Right lobe of liver (tissue), 6 donors: Measurements from ENCODE around the gene TPD52L2. TPM values are rescaled to one million over a fixed set of nuclear protein-coding genes. Genes with fewer than 3 reads are reported as not detected.
A peak's percentile ranks its signal among the peaks of the same experiment; 100 is the strongest.
"Not testable (repeated sequence)": the region's sequence is repeated elsewhere in the genome, so short reads cannot be mapped to it uniquely, and the experiment has no call there.

ENCODE experiments used
- ATAC-seq, 4 donors: fragments of 200-7000 bp; cut with Tn5 transposase; one replicate each; pipeline ENCODE4 v1.9.1; 2020; ENCODE audit warnings: mild to moderate bottlenecking in 4 of 4, moderate library complexity in 4 of 4
- DNase-seq, 3 donors: peaks; one replicate each; pipeline ENCODE4 v3.0.0-alpha.2; 2020
- H3K27ac ChIP-seq, 3 donors: fragments of 200-600 bp; one replicate each; pipeline ENCODE4 v1.8.0; 2022
- H3K27me3 ChIP-seq, 2 donors: fragments of 200-600 bp; one replicate each; pipeline ENCODE4 v1.8.0; 2022
- H3K36me3 ChIP-seq, 4 donors: fragments of 200-600 bp; sonication (generic) in 1 of 4; one replicate each; pipeline versions ENCODE4 v1.5.1 to v1.8.0; 2017 to 2022; ENCODE audit warnings: control low read depth in 1 of 4
- H3K4me1 ChIP-seq, 4 donors: fragments of 200-600 bp; sonication (generic) in 1 of 4; one replicate each; pipeline versions ENCODE4 v1.5.1 to v1.8.0; 2017 to 2022; ENCODE audit warnings: control low read depth in 1 of 4
- H3K4me3 ChIP-seq, 3 donors: fragments of 200-600 bp; one replicate each; pipeline ENCODE4 v1.8.0; 2022
- H3K9me3 ChIP-seq, 4 donors: fragments of 200-600 bp; sonication (generic) in 1 of 4; one replicate each; pipeline versions ENCODE4 v1.5.1 to v1.8.0; 2017 to 2022; ENCODE audit warnings: control low read depth in 1 of 4
- CTCF ChIP-seq, 4 donors: fragments of 200-600 bp in 3 of 4; fragments of 450-650 bp in 1 of 4; IDR thresholded peaks; one replicate each; pipeline versions ENCODE4 v1.5.1 to v1.8.0; 2016 to 2022; ENCODE audit warnings: antibody characterized with exemption in 4 of 4, mild to moderate bottlenecking in 2 of 4
- POLR2A ChIP-seq: fragments of 450-650 bp; IDR thresholded peaks from one replicate; pipeline ENCODE4 v1.6.1; 2017; ENCODE audit warnings: antibody characterized with exemption, mild to moderate bottlenecking
- WGBS: methylation state at CpG from one replicate; pipeline ENCODE4 v1.1.6; 2018; ENCODE audit warnings: low coverage, low lambda C conversion rate; ENCODE audit not compliant: insufficient coverage; ENCODE audit errors: missing lambda C conversion rate; 5-methylcytosine and 5-hydroxymethylcytosine counted together
- intact Hi-C, 2 donors: fragments of 100-400 bp; cut with DNase I; formaldehyde crosslinking; loops; one replicate each; pipeline versions ENCODE4 v1.11.2 to v1.14.1; 2022
- total RNA-seq, 6 experiments: library from RNA; depleted of rRNA in 2 of 6; stranded (reverse); fragments of >200 nt in 2 of 6; fragmentation: NEBNext Ultra II Directional in 3 of 6; extraction: Animal tissue kit (Norgen Biotek cat#: 25700) in 3 of 6; gene quantifications; one replicate each; pipeline versions ENCODE4 v1.1.0 to v1.2.4, GENCODE V29; 2016 to 2023
- donor health status: DM: no; HTN: yes; CAD: no.
- donor health status: DM: no; HTN: no; CAD: no.
- donor health status: DM: no; HTN: no; CAD: no.
- donor health status: DM: no; HTN: yes; CAD: no.
- donor health status: DM: no; HTN: yes; CAD: no.

Gene TPD52L2
- total RNA-seq, 6 experiments from 2014 or later = 20.1 to 46.8 (median 30.5) TPM

DNA sequence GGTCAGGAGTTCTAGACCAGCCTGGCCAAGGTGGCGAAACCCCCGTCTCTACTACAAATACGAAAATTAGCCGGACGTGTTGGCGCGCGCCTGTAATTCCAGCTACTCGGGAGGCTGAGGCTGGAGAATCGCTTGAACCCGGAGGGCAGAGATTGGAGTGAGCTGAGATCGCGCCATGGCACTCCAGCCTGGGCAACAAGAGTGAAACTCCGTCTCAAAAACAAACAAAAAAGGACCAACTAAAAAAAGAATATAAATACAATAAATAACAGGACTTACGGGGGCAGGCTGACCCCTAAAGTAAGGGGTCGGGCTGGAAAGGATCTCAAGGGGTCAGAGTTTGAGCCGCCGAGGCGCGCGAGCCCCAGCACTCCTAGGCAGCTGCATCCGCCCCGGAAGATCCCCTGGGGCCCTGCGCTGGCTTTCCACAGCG is 509 bp upstream of the TPD52L2 start:
- ATAC-seq (no peak), DNase-seq (no peak)
- WGBS = 0% methylated on average over 16 of the region's 25 CpGs
- Histone ChIP-seq H3K4me3 (peak overlapping the region; percentile 85 to 99 (median 97)), H3K27me3 (no peaks in the 10 kb centered on the region), H3K36me3 (peaks cover 0 to 19% (median 4%) of the 10 kb centered on the region in 4 donors), H3K4me1 (peaks cover 0 to 22% (median 5%) of the 10 kb centered on the region in 4 donors), H3K27ac (peak overlapping the region; percentile 84 to 89 (median 89)), H3K9me3 (no peaks in the 10 kb centered on the region)
- intact Hi-C loops = no loop called here
- TF ChIP-seq CTCF (IDR thresholded peaks at IDR 0.05) (no peak), POLR2A (no peak)

DNA sequence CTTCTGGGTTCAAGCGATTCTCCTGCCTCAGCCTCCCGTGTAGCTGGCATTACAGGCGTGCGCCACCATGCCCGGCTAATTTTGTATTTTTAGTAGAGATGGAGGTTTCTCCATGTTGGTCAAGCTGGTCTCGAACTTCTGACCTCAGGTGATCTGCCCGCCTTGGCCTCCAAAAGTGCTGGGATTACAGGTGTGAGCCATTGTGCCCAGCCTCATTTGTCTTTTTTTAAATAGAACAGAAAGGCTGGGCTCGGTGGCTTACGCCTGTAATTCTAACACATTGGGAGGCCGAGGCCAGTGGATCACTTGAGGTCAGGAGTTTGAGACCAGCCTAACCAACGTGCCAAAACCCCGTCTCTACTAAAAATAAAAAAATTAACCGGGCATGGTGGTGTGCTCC is 2.0 kb downstream of the TPD52L2 start:
- intact Hi-C loops, ATAC-seq, DNase-seq, H3K27ac ChIP-seq, H3K27me3 ChIP-seq, H3K9me3 ChIP-seq, H3K4me3 ChIP-seq: not testable (repeated sequence)
- WGBS = 96% methylated on average over 13 of the region's 13 CpGs
- Histone ChIP-seq H3K4me1 (peaks cover 0 to 22% (median 5%) of the 10 kb centered on the region in 4 donors), H3K36me3 (peaks cover 6 to 39% (median 13%) of the 10 kb centered on the region in 4 donors)

- H3K36me3 ChIP-seq = peaks cover 6 to 44% (median 13%) of the 10 kb centered on the region in 4 donors
- TF ChIP-seq POLR2A = no peak
- TF ChIP-seq CTCF (IDR thresholded peaks at IDR 0.05) = no peak
- H3K27ac ChIP-seq = no peak overlapping the region
- H3K27me3 ChIP-seq = no peaks in the 10 kb centered on the region
- H3K4me3 ChIP-seq = no peak overlapping the region
- no peak for DNase-seq
- H3K9me3 ChIP-seq = no peaks in the 10 kb centered on the region
- intact Hi-C loops = no loop called here
- peaks cover 0 to 18% (median 3%) of the 10 kb centered on the region in 4 donors for H3K4me1 ChIP-seq
- no peak for ATAC-seq
- 93% methylated on average over 5 of the region's 5 CpGs for WGBS
Measured at GRCh38 chr20:63868264-63868663, 3.2 kb downstream of the TPD52L2 start.

DNA sequence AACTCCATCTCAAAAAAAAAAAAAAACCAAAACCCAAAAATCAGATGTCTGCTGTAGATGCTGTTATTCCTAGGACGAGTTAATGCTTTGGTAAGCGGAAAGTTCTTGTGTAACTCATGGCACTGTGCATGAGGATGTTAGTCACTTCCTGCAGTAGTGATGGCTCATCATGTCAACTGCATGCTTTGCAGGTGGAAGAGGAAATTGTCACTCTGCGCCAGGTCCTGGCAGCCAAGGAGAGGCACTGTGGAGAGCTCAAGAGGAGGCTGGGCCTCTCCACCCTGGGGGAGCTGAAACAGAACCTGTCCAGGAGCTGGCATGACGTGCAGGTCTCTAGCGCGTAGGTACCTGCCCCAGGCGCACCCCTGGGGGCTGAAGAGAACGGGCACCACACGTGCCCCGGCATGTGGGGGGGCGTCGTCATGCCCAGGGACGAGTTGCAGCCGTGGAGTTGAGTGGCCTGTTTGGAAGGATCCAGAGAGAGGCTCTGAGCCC is 8.5 kb downstream of the TPD52L2 start:
- no peak for TF ChIP-seq CTCF (IDR thresholded peaks at IDR 0.05)
- no peak for TF ChIP-seq POLR2A
- Histone ChIP-seq H3K9me3 (no peaks in the 10 kb centered on the region), H3K27ac (peak overlapping the region in 2 of 3 donors; percentile 66 to 80), H3K4me1 (no peaks in the 10 kb centered on the region), H3K36me3 (peaks cover 6 to 88% (median 31%) of the 10 kb centered on the region in 4 donors), H3K4me3 (no peak overlapping the region), H3K27me3 (no peaks in the 10 kb centered on the region)
- WGBS = 53% methylated on average over 6 of the region's 14 CpGs
- intact Hi-C loops = no loop called here
- DNase-seq = peak in 2 of 3 donors; percentile 63 to 74
- peak; percentile 78 to 93 (median 88) for ATAC-seq

DNA sequence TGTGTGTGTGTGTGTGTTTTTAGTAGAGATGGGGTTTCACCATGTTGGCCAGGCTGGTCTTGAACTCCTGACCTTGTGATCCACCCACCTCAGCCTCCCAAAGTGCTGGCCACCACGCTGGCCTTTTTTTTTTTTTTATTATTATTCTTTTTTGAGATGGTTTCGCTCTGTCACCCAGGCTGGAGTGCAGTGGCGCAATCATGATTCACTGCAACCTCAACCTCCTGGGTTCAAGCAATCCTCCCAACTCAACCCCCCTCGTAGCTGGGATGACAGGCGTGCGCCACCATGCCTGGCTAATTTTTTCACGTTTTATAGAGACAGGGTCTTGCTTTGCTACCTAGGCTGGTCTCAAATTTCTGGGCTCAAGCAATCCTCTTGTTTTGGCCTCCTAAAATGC is 9.2 kb downstream of the TPD52L2 start:
- H3K27me3 ChIP-seq, DNase-seq, ATAC-seq, H3K4me3 ChIP-seq, H3K4me1 ChIP-seq, H3K9me3 ChIP-seq, intact Hi-C loops: not testable (repeated sequence)
- WGBS = 62% methylated on average over 3 of the region's 7 CpGs
- H3K36me3 ChIP-seq = peaks cover 6 to 87% (median 30%) of the 10 kb centered on the region in 4 donors
- peak overlapping the region in 1 of 3 donors; percentile 80 for H3K27ac ChIP-seq
